OCI-LY3 (cell line): ENCODE data around the gene SPATA21.

ENCODE experiments used
- H2AFZ ChIP-seq: fragments of 200-600, 300-600 bp; shearing (Covaris generic); 2 replicates; pipeline ENCODE4 v1.6.0; 2014; ENCODE audit warnings: antibody characterized with exemption, low read depth, low read length
- H3K27ac ChIP-seq: fragments of 200-600, 300-600 bp; sonication (generic); 2 replicates; pipeline ENCODE4 v1.5.1; 2014; ENCODE audit warnings: mild to moderate bottlenecking, low read length, moderate library complexity, mixed read lengths
- H3K27me3 ChIP-seq: fragments of 200-600, 300-600 bp; sonication (generic); 2 replicates; pipeline ENCODE4 v1.6.1; 2014; ENCODE audit warnings: low read depth, low read length, mixed read lengths
- H3K36me3 ChIP-seq: fragments of 200-600, 300-600 bp; sonication (generic); replicated peaks from 2 replicates; pipeline ENCODE3; 2014; ENCODE audit warnings: low read depth, low read length, mixed read lengths
- H3K4me1 ChIP-seq: fragments of 300-600, 200-600 bp; sonication (generic); 2 replicates; pipeline ENCODE4 v1.6.1; 2014; ENCODE audit warnings: low read length, mixed read lengths
- H3K4me2 ChIP-seq: fragments of 200-600, 300-600 bp; sonication (generic); 2 replicates; pipeline ENCODE4 v1.6.1; 2014; ENCODE audit warnings: low read length, mixed read lengths
- H3K4me3 ChIP-seq: fragments of 300-600, 200-600 bp; sonication (generic); 2 replicates; pipeline ENCODE4 v1.5.1; 2014; ENCODE audit warnings: antibody characterized with exemption, mild to moderate bottlenecking, low read length, moderate library complexity
- H3K79me2 ChIP-seq: fragments of 300-600, 200-600 bp; shearing (Covaris generic); 2 replicates; pipeline ENCODE4 v1.6.1; 2014; ENCODE audit warnings: mild to moderate bottlenecking, low read length, mixed read lengths
- H3K9ac ChIP-seq: fragments of 300-600, 200-600 bp; shearing (Covaris generic); 2 replicates; pipeline ENCODE4 v1.6.0; 2014; ENCODE audit warnings: mild to moderate bottlenecking, low read length, moderate library complexity
- H3K9me3 ChIP-seq: fragments of 200-600, 300-600 bp; shearing (Covaris generic); 2 replicates; pipeline ENCODE4 v1.6.1; 2014; ENCODE audit warnings: low read length, mixed read lengths; ENCODE audit not compliant: insufficient read depth
- H4K20me1 ChIP-seq: fragments of 200-600, 300-600 bp; sonication (generic); 2 replicates; pipeline ENCODE4 v1.6.1; 2016; ENCODE audit warnings: low read length, mixed read lengths; ENCODE audit not compliant: insufficient read depth
- EZH2phosphoT487 ChIP-seq: fragments of 200-600 bp; shearing (Covaris generic); IDR thresholded peaks from 2 replicates; pipeline ENCODE4 v1.6.1; 2018; ENCODE audit warnings: antibody characterized with exemption, mixed run types, low read depth
- TF ChIP-seq, protein P1 (sequence below): fragments of 200-600, 300-600 bp; sonication (generic); IDR thresholded peaks from 2 replicates; pipeline ENCODE4 v1.5.1; 2014; ENCODE audit warnings: antibody characterized with exemption, low read length, low read depth

The SPATA21 gene

DNA sequence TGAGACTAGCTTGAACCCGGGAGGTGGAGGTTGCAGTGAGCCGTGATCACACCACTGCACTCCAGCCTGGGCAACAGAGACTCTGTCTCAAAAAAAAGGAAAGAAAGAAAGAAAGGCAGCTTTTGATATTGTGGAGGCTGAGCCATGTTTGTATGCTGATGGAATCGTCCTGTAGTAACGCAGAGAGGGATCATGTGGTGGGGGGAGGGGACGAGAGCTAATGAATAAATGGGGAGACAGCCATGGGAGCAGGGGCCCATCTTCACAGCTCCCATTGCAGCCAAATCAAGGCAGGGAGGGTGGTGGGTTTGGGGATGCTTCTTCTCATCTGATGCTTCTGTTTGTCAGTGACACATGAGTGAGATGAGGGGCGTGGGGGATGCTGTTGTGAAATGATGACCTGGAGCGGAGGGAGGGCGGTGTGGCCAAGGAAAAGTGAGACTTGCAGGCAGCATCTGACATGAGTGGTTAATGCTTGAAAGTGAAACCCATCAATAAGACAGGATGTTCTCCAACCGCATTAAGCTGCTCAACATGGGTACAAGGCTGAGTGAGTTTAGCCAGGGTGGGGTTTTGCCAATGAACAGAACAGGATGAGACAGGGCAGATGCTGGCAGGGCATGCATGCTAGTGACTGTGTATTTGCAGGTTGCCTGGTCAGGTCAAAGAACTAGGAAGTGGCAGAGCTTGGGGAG, 16.7 kb downstream of the SPATA21 start:
- H3K4me3 ChIP-seq = peak overlapping the region; percentile 58
- no peaks in the 10 kb centered on the region for H3K36me3 ChIP-seq
- TF ChIP-seq, protein P1, sequence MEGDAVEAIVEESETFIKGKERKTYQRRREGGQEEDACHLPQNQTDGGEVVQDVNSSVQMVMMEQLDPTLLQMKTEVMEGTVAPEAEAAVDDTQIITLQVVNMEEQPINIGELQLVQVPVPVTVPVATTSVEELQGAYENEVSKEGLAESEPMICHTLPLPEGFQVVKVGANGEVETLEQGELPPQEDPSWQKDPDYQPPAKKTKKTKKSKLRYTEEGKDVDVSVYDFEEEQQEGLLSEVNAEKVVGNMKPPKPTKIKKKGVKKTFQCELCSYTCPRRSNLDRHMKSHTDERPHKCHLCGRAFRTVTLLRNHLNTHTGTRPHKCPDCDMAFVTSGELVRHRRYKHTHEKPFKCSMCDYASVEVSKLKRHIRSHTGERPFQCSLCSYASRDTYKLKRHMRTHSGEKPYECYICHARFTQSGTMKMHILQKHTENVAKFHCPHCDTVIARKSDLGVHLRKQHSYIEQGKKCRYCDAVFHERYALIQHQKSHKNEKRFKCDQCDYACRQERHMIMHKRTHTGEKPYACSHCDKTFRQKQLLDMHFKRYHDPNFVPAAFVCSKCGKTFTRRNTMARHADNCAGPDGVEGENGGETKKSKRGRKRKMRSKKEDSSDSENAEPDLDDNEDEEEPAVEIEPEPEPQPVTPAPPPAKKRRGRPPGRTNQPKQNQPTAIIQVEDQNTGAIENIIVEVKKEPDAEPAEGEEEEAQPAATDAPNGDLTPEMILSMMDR = no peak
- TF ChIP-seq EZH2phosphoT487 = no peak
- H3K4me1 ChIP-seq = peaks cover 17% of the 10 kb centered on the region
- no peaks in the 10 kb centered on the region for H3K27me3 ChIP-seq
- no peaks in the 10 kb centered on the region for H3K9me3 ChIP-seq
- peak overlapping the region; percentile 77 for H3K4me2 ChIP-seq
- H3K27ac ChIP-seq = no peak overlapping the region
- no peaks in the 10 kb centered on the region for H3K79me2 ChIP-seq
- H2AFZ ChIP-seq = peak overlapping the region; percentile 54; the same call in 1 of the 2 replicates
- H3K9ac ChIP-seq = no peak overlapping the region
- H4K20me1 ChIP-seq = no peaks in the 10 kb centered on the region

DNA sequence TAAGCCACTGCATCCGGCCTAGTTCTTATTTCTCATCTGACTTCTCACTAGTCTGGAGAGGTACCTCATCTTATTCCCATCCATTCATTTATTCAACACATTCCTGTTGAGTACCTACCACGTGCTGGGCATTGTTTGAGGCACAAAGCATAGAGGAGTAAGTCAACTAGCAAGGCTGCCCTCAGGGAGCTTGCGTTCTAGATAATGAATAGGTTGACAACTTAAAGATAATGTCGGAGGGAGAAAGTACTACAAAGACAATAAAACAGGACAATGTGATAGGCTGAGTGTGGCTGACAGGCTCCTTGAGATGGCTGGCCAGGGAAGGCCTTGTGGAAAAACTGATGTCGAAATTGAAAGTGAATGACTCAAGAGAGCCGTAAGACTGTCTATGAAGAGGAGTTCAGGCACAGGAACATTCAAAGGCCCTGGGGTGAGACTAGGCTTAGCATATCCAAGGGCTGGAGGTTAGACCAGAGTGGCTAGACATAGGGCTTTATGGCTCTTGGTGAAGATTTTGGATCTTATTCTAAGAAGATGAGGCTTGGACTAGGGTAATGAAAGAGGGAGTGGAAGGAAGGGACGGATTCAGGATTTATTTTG, 18.3 kb downstream of the SPATA21 start:
- Histone ChIP-seq H3K4me3 (no peak overlapping the region), H3K4me2 (no peak overlapping the region), H3K36me3 (no peaks in the 10 kb centered on the region), H3K9me3 (no peaks in the 10 kb centered on the region), H3K79me2 (no peaks in the 10 kb centered on the region), H3K9ac (no peak overlapping the region), H3K27me3 (no peaks in the 10 kb centered on the region), H2AFZ (no peak overlapping the region), H3K27ac (no peak overlapping the region), H4K20me1 (no peaks in the 10 kb centered on the region), H3K4me1 (peaks cover 16% of the 10 kb centered on the region)
- TF ChIP-seq, protein P1 = no peak
- no peak for TF ChIP-seq EZH2phosphoT487

DNA sequence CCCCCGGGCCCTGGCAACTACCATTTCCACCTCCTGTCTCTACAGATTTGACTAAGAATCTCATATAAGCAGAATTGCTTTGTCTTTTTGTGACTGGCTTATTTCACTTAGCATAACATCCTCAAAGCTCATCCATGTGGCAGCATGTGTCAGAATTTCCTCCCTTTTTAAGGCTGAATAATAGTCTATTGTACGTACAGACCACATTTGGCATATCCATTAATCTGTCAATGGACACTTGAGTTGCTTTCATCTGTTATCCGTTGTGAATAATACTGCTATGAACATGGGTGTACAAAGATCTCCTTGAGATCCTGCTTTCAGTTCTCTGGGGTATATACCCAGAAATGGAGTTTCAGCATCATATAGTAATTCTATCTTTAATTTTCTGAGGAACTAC, 24.0 kb downstream of the SPATA21 start:
- H4K20me1 ChIP-seq = no peaks in the 10 kb centered on the region
- no peaks in the 10 kb centered on the region for H3K79me2 ChIP-seq
- H3K36me3 ChIP-seq = no peaks in the 10 kb centered on the region
- H2AFZ ChIP-seq = no peak overlapping the region
- peaks cover 5% of the 10 kb centered on the region; the same call in 1 of the 2 replicates for H3K4me1 ChIP-seq
- no peak overlapping the region for H3K27ac ChIP-seq
- TF ChIP-seq EZH2phosphoT487 = no peak
- TF ChIP-seq, protein P1 = no peak
- H3K9me3 ChIP-seq = no peaks in the 10 kb centered on the region
- H3K9ac ChIP-seq = no peak overlapping the region
- H3K4me2 ChIP-seq = no peak overlapping the region
- H3K4me3 ChIP-seq = no peak overlapping the region
- no peaks in the 10 kb centered on the region for H3K27me3 ChIP-seq

DNA sequence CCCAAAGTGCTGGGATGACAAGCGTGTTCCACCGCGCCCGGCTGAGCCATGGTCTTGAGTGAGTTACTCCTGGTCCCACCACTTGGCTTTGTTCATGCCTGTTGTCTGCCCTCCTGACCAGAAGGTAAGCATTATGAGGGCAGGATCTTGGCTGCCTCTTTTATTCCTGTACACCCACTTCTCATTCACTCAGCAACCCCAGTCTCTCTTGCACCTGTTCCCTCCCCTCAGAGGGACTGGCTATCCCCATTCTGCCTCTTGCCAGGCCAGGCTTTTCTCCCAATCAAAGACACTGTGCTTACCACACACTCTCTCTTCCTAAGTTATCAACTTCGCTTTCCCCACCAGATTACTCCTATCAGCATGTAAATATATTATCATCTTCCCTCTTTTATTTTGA, 26.4 kb downstream of the SPATA21 start:
- Histone ChIP-seq H3K4me2 (no peak overlapping the region), H3K27ac (no peak overlapping the region), H3K36me3 (no peaks in the 10 kb centered on the region), H2AFZ (no peak overlapping the region), H4K20me1 (no peaks in the 10 kb centered on the region), H3K4me1 (peaks cover 5% of the 10 kb centered on the region; the same call in 1 of the 2 replicates), H3K79me2 (no peaks in the 10 kb centered on the region), H3K4me3 (no peak overlapping the region), H3K27me3 (no peaks in the 10 kb centered on the region), H3K9me3 (no peaks in the 10 kb centered on the region), H3K9ac (no peak overlapping the region)
- no peak for TF ChIP-seq EZH2phosphoT487
- TF ChIP-seq, protein P1 = no peak
